WTC11 (cell line): ENCODE measurements around the gene CAMK2G. TPM values are rescaled to one million over a fixed set of nuclear protein-coding genes. Genes with fewer than 3 reads are reported as not detected.
A peak's percentile ranks its signal among the peaks of the same experiment; 100 is the strongest.

Experiments used
- ATAC-seq: fragments of 200-7000 bp; cut with Tn5 transposase; 2 replicates; pipeline ENCODE4 v1.10.0; 2021; ENCODE audit warnings: mild to moderate bottlenecking, moderate library complexity
- CTCF ChIA-PET: fragments of 300-600 bp; sonication (Branson Sonifier 250); formaldehyde crosslinking; loops from one replicate; lab custom pipeline; 2021; ENCODE audit warnings: antibody characterized with exemption; lab: Charles Lee
- POLR2A ChIA-PET: fragments of 350-600 bp; sonication (Branson Sonifier 250); formaldehyde crosslinking; loops from one replicate; lab custom pipeline; 2021; ENCODE audit warnings: antibody characterized with exemption; lab: Charles Lee
- DNase-seq: peaks from one replicate; pipeline ENCODE4 v3.0.0; 2021; ENCODE audit warnings: low spot score
- H3K27ac Mint-ChIP-seq: 2 replicates; pipeline ENCODE4 v1.8.0; 2021; ENCODE audit warnings: mixed read lengths
- H3K27me3 Mint-ChIP-seq: 2 replicates; pipeline ENCODE4 v1.8.0; 2021; ENCODE audit warnings: low read depth, mild to moderate bottlenecking, moderate library complexity, mixed read lengths
- H3K36me3 Mint-ChIP-seq: 2 replicates; pipeline ENCODE4 v1.8.0; 2021; ENCODE audit warnings: mixed read lengths
- H3K4me1 Mint-ChIP-seq: 2 replicates; pipeline ENCODE4 v1.8.0; 2022; ENCODE audit warnings: mixed read lengths
- H3K4me3 Mint-ChIP-seq: 2 replicates; pipeline ENCODE4 v1.8.0; 2021; ENCODE audit warnings: mild to moderate bottlenecking, moderate library complexity, mixed read lengths
- H3K9me3 Mint-ChIP-seq: 2 replicates; pipeline ENCODE4 v1.8.0; 2021; ENCODE audit warnings: mixed read lengths
- ATF1 ChIP-seq: sonication (generic); formaldehyde crosslinking; IDR thresholded peaks from 2 replicates; pipeline ENCODE4 v1.8.1; 2023; ENCODE audit warnings: mild to moderate bottlenecking, moderate library complexity, missing genetic modification reagents
- ATF2 ChIP-seq: sonication (generic); formaldehyde crosslinking; IDR thresholded peaks from 2 replicates; pipeline ENCODE4 v1.8.1; 2022; ENCODE audit warnings: low read depth, missing genetic modification reagents, borderline replicate concordance
- ATF3 ChIP-seq: sonication (generic); formaldehyde crosslinking; conservative IDR thresholded peaks from 2 replicates; pipeline ENCODE4 v1.8.1; 2022; ENCODE audit warnings: mild to moderate bottlenecking, missing genetic modification reagents
- CREB1 ChIP-seq: sonication (generic); formaldehyde crosslinking; IDR thresholded peaks from 2 replicates; pipeline ENCODE4 v1.8.0; 2023; ENCODE audit warnings: mild to moderate bottlenecking, missing genetic modification reagents
- E2F4 ChIP-seq: sonication (generic); formaldehyde crosslinking; IDR thresholded peaks from 2 replicates; pipeline ENCODE4 v1.8.1; 2022; ENCODE audit warnings: low read depth, mild to moderate bottlenecking, moderate library complexity, missing genetic modification reagents, borderline replicate concordance
- ESRRA ChIP-seq: sonication (generic); formaldehyde crosslinking; IDR thresholded peaks from 2 replicates; pipeline ENCODE4 v1.8.1; 2022; ENCODE audit warnings: mild to moderate bottlenecking, missing genetic modification reagents, borderline replicate concordance
- IRF1 ChIP-seq: sonication (generic); formaldehyde crosslinking; IDR thresholded peaks from 2 replicates; pipeline ENCODE4 v1.8.0; 2023; ENCODE audit warnings: missing genetic modification reagents
- MAX ChIP-seq: sonication (generic); formaldehyde crosslinking; IDR thresholded peaks from 2 replicates; pipeline ENCODE4 v1.8.0; 2022; ENCODE audit warnings: mild to moderate bottlenecking, missing genetic modification reagents
- OVOL2 ChIP-seq: fragments of 250-450 bp; sonication (Bioruptor Pico); IDR thresholded peaks from 2 replicates; pipeline ENCODE4 v1.9.0; 2021; ENCODE audit warnings: mild to moderate bottlenecking, borderline replicate concordance
- TEAD4 ChIP-seq: sonication (generic); formaldehyde crosslinking; IDR thresholded peaks from 2 replicates; pipeline ENCODE4 v1.8.0; 2022; ENCODE audit warnings: mild to moderate bottlenecking, missing genetic modification reagents
- TP53 ChIP-seq: sonication (generic); formaldehyde crosslinking; IDR thresholded peaks from 2 replicates; pipeline ENCODE4 v1.8.1; 2023; ENCODE audit warnings: mild to moderate bottlenecking, missing genetic modification reagents
- ZBTB21 ChIP-seq: sonication (generic); formaldehyde crosslinking; IDR thresholded peaks from 2 replicates; pipeline ENCODE4 v1.8.1; 2023; ENCODE audit warnings: mild to moderate bottlenecking, missing genetic modification reagents, borderline replicate concordance
- ZNF121 ChIP-seq: sonication (generic); formaldehyde crosslinking; IDR thresholded peaks from 2 replicates; pipeline ENCODE4 v1.8.0; 2023; ENCODE audit warnings: missing genetic modification reagents
- ZNF232 ChIP-seq: sonication (generic); formaldehyde crosslinking; IDR thresholded peaks from 2 replicates; pipeline ENCODE4 v1.8.0; 2022; ENCODE audit warnings: mild to moderate bottlenecking, missing genetic modification reagents
- ZNF263 ChIP-seq: sonication (generic); formaldehyde crosslinking; IDR thresholded peaks from 2 replicates; pipeline ENCODE4 v1.8.1; 2022; ENCODE audit warnings: low read depth, mild to moderate bottlenecking, moderate library complexity, missing genetic modification reagents
- ZNF425 ChIP-seq: fragments of 250-450 bp; sonication (Bioruptor Pico); conservative IDR thresholded peaks from 2 replicates; pipeline ENCODE4 v1.9.0; 2021; ENCODE audit warnings: mild to moderate bottlenecking
- total RNA-seq: library from RNA; stranded (reverse); gene quantifications from 3 replicates; pipeline ENCODE4 v1.2.3, GENCODE V29; 2021

CAMK2G gene
- total RNA-seq, 1 experiment from 2014 or later = 34.9 TPM

GRCh38 chr10:73887294-73888039, 13.1 kb upstream of the CAMK2G start (continued):
- no peak for TF ChIP-seq E2F4 (CRISPR knock-in tag)
- no peak for TF ChIP-seq MAX (CRISPR knock-in tag)
- no peak for TF ChIP-seq ZNF263

- DNase-seq = no peak
- no peaks in the 10 kb centered on the region for H3K9me3 Mint-ChIP-seq
- TF ChIP-seq OVOL2 (no peak), ZNF425 (no peak), TP53 (no peak), ESRRA (CRISPR knock-in tag) (no peak), ZNF121 (CRISPR knock-in tag) (no peak), ATF1 (CRISPR knock-in tag) (no peak), ATF3 (CRISPR knock-in tag) (no peak), TEAD4 (CRISPR knock-in tag) (no peak), CREB1 (CRISPR knock-in tag) (no peak), ZBTB21 (CRISPR knock-in tag) (no peak), ATF2 (CRISPR knock-in tag) (no peak), ZNF232 (no peak), IRF1 (CRISPR knock-in tag) (no peak)
- TF ChIP-seq, all 79 proteins: peak for 0
- ATAC-seq = no peak; the same call in 1 of the 2 replicates
- H3K4me1 Mint-ChIP-seq = peaks cover 19% of the 10 kb centered on the region
- ChIA-PET POLR2A (interaction anchor here (0.6 to 1.6 kb wide), 2 partner anchors 54 to 1322 kb away, joined by 5 to 7 read pairs; no protein-coding TSS in a partner anchor), CTCF (interaction anchor here (0.6 to 9.1 kb wide), 41 partner anchors 8 to 217 kb away, joined by 3 to 155 read pairs (median 4); partner anchors contain the start of genes PLAU and VCL)
- no peaks in the 10 kb centered on the region for H3K27me3 Mint-ChIP-seq
- no peak overlapping the region for H3K4me3 Mint-ChIP-seq
- no peaks in the 10 kb centered on the region for H3K36me3 Mint-ChIP-seq
- peak overlapping the region; percentile 9; the same call in 1 of the 2 replicates for H3K27ac Mint-ChIP-seq
These were observed 12.4 kb upstream of the CAMK2G start for GRCh38 chr10:73886661-73887293.
